AML-193 (cell line): ENCODE results near the gene SDCBP2.

Experiments
- DNase-seq, 2 experiments: peaks; one replicate each; lab custom pipeline; 2025; lab: John Stamatoyannopoulos, UW

SDCBP2 gene

DNA sequence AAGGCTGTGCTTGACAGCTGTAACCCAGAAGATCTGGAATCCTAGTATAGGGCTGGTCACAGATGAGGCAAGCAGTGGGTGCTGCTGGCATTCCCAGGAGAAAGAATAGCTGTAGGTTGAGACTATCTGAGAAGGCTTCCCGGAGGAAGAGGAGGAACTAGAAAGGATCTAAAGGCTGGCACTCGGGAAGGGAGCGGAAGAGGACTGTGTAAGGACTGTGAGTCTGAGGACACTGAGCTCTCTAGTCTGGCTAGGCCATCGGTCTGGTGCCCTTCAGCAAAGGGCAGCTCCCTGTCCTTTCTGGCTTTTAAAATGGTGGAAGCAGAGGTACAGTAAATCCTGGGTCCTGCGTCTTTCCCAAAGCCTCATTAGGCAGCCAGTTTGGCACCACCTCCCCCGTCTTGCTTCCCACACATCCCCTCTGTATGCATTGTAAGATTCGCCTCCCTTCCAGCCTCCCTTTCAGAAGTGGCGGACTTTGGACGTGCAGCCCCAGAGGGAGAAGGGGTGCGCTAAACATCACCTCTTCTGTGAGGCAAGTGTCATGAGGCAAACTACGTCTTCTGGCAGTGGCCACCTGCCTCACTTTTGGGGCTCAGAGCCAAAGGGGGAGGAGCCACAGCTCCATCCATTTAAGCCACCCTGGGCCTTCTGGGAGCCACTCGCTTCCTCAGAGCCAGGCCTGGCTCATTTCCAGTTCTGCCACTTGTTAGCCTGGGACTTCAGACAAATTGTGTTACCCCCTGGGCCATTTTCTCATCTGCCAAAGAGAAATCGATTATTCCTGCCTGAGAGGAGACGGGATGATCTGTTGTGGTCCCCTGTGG lies 54.2 kb downstream of the SDCBP2 start:
- DNase-seq = no peak

DNA sequence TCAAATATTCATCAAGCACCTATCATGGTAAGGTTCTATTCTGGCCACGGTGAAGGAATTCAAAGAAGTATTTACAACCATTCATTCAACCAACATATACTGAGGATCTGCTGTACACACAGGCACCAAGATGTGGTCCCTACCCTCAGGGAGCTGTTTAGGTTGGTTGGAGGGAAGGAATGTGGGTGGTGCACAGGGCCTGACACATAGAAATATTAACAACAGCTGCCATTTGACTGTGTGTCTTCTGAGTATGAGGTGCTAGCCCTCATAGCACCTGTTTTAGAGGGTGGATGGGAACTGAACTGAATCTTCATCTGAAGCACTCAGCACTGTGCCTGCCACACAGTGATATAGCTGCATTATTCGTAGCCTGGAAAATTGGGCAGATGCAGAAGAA lies 55.6 kb downstream of the SDCBP2 start:
- no peak for DNase-seq

DNA sequence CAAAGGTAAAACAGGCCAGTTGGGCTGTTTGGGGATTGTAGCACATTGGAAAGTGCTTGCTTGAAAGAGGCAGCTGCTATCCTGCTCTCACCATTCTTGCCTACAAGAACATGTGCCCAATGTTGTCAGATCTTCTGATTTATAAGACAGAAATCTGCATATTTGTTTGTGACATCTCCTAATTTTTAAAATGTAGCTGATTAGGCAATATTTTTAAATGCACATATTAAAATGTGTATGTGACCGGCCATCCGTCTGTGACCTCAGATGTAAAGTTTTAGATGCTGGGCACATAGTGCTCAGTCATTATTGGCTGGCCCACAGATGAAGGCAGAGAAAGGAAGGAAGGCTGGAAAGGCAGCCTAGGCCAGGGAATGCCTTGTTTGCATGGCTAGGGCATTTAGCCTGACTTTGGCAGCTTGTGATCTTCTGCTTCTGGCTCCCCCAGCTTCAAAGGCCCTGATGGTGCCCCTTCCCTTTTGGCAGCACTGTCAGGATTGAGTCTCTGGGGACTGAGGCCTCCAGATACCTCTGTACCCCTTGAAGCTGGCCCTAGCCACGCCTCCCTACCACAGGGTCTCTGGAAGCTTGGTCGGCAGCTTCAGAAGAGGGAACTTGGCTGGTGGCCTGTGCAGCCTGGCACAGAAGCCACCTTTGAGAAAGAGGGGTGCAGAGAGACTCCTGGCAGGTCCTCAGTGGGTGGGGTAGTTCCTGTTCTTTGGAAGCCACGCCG lies 56.4 kb downstream of the SDCBP2 start:
- DNase-seq = no peak

DNA sequence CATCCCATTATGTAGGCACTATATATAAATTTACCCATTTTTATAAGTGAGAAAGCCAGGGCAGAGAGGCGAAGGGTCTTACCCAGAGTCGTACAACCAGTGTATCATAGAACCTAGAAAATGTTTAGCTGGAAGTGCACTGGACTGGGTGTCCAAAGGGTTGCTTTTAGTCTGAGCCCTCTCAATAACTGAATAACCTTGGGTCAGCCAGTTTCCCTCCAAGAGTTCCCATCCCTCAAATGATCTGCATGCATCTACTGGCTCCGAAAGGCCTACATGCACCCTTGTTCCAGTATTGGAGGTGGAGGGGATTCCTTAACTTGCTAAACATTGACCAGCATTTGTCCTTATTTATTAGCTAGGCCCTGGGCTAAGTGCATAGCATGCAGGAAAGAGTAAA lies 59.1 kb downstream of the SDCBP2 start:
- DNase-seq = no peak

DNA sequence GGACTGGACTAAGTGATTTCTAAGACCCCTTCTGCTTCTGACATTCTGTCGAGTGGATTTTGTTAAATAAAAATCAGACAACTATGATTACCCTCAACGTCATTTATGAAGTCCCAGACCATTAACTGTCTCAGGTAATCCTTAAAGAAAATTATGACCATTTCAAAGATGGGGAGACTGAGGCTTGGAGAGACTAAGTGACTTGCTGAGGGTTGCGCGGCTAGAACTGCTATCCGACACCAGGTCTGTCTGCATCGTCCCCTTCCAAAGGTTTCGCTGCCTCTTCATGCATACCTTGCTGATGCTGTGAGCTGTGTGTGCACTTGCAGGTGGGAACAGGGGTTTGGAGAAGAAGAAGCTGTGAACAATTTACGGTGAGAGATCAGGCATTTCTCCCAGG lies 59.7 kb downstream of the SDCBP2 start:
- no peak for DNase-seq

DNA sequence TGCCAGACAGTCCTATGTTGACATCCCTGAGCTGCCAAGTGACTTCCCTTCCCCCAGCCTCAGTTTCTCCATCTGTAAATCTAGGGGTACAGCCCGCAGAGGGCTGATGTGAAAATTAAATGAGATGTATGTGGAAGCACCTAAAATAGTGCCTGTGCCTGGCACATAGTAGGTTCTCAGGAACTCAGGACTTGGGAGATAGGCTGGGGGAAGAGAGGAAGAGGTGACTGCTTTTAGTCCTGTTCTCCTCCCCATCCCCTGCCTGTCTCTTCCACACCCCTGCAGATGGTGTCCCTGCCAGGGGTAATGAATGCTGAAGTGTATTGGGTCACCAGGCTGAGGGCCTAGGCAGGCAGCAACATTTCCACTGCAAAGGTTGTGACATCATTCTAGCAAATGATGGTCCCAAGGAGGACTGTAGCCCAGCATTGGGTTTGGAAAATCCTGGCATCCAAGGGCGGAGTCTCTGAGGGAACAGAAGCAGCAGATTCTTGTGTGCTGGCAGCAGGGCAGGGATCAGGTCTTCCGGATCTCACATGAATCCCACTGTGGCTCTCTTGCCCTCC lies 61.0 kb downstream of the SDCBP2 start:
- no peak for DNase-seq

- DNase-seq = no peak
Measured at GRCh38 chr20:1267161-1267560, 61.8 kb downstream of the SDCBP2 start.

DNA sequence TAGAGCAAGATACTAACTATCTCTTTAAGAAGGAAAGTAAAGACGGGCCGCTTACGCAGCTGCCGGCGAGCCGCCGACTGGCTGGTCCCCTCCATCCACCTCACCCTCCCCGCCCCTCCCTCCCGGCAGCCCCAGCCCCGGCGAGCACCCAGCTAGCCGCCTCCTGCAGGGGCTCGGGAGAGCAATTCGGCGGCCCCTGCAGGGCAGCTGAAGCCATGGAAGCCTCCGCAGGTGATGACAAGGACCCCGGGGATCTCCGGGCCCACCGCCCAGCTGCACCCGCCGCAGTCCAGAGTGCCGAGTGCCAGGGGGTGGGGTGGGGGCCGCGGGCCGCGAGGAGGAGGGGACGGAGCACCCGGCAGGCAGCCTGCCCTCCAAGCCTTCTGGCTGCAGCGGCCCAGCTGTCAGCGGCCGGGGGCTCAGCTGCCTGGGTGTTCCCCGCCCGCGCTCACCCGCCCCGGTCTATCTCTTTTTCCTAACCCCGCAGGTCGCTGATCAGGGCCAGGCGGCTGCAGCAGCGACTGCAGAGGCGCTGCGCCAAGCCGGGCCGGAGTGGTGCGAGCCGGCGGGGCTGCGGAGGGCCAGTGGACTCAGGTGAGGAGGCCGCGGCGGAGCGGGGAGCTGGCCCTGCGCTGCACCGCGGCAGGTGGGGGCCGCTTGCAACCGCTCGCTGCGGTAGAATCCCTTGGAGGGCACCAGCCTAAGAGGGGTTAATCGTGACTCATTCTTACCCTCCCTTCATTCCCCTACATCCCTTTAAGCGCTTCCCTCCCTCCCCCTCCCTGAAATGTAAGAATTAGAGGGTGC lies 62.6 kb downstream of the SDCBP2 start, which contains the start of gene SNPH:
Gene SNPH (plus strand): TSS at position 128 of the 807 bp plus-strand sequence. CDS start 29,946 bp downstream, outside the sequence.
- DNase-seq = no peak

GRCh38 chr20:1265916-1266166 lies 63.1 kb downstream of the SDCBP2 start:
- DNase-seq = no peak

DNA sequence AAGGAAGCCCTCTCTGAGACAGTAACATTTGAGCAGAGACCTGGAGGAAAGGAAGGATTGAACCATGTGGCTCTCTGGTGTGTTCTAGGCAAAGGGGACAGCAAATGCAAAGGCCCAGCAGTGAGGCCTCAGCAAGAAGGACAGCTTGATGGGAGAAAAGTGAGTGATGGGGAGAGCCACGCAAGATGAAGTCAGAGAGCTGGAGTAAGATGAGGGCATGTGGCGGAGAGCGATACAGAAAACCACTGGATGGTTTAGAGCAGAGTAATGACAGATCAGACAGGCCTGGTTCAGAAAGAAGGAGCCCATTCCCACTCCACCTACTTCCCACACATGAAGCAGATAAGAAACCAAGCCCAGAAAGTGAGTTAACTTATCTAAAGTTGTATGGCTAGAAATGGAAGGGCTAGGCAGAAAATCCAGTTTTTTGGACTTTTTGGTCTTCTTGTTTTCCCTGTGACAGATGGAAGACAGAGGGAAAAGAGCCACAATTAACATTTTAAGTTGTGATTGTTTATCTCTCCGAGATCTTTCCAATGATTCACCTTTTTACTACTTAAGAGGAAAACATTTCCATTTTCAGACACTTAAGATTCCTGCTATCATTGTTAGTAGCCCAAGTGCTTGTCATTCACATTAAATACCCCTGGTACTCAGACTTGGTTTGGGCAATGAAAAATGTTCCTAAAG lies 63.6 kb downstream of the SDCBP2 start:
- DNase-seq = no peak

DNA sequence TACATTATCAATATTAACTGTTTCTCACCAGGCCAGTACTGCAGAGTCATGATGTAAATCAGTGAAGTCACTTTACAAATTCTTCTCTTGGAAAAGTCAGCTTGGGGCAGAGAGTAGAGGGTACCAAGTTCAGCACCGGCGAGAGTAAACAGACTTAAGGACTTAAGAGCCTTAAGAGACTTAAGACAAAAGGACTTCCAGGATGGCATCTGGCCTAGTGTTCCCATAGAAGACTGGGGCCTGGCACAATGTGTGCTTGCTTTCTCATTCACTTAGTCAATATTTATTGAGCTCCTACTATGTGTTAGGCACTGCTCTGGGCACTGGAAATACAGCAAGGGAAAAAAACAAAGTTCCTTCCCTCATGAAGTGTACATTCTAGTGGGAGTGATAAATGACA lies 64.2 kb downstream of the SDCBP2 start:
- no peak for DNase-seq

DNA sequence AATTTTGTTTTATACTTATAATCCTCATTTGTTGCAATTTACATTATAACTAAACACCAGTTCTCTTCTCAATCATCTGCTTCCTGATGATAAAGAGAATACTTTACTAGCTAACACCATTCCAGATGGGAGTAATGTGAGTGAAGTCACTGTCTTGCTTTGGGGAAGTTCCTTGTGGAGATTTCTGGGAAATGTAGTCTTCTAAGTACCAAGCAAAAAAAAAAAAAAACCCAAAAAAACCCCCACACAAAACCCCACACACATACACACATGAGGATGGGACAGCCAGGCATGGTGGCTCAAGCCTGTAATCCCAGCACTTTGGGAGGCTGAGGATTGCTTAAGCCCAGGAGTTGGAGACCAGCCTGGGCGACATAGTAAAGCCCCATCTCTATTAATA lies 65.1 kb downstream of the SDCBP2 start:
- DNase-seq = no peak
